ENCODE measurements around the gene TRMT2A. TPM values are rescaled to one million over a fixed set of nuclear protein-coding genes. Genes with fewer than 3 reads are reported as not detected.
A peak's percentile ranks its signal among the peaks of the same experiment; 100 is the strongest.

Gene TRMT2A
- polyA plus RNA-seq, 1 donor (not counting 4 experiments of a cell fraction or from before 2014, with no cell fraction given): 18.3 TPM

GRCh38 chr22:20105456-20106204, 11.4 kb downstream of the TRMT2A start:
- TF ChIP-seq, protein P1, sequence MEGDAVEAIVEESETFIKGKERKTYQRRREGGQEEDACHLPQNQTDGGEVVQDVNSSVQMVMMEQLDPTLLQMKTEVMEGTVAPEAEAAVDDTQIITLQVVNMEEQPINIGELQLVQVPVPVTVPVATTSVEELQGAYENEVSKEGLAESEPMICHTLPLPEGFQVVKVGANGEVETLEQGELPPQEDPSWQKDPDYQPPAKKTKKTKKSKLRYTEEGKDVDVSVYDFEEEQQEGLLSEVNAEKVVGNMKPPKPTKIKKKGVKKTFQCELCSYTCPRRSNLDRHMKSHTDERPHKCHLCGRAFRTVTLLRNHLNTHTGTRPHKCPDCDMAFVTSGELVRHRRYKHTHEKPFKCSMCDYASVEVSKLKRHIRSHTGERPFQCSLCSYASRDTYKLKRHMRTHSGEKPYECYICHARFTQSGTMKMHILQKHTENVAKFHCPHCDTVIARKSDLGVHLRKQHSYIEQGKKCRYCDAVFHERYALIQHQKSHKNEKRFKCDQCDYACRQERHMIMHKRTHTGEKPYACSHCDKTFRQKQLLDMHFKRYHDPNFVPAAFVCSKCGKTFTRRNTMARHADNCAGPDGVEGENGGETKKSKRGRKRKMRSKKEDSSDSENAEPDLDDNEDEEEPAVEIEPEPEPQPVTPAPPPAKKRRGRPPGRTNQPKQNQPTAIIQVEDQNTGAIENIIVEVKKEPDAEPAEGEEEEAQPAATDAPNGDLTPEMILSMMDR (optimal IDR thresholded peaks at IDR 0.05 in 1 of 3, IDR thresholded peaks at IDR 0.05 in 1 of 3, conservative IDR thresholded peaks at IDR 0.05 in 1 of 3; ENCODE audit: extremely low read depth in 1 of 3, insufficient read depth in 2 of 3, low read length in 3 of 3): no peak
- TF ChIP-seq EZH2 (IDR thresholded peaks at IDR 0.05; ENCODE audit: low read length): no peak
- H3K27me3 ChIP-seq (ENCODE audit: control insufficient read depth, extremely low read depth, insufficient read depth, low read length): no peaks in the 10 kb centered on the region
- H3K9ac ChIP-seq (ENCODE audit: control insufficient read depth, extremely low read depth, insufficient read depth, low read length): no peak overlapping the region
- H3K4me3 ChIP-seq (ENCODE audit: control insufficient read depth in 2 of 3, extremely low read depth in 1 of 3, insufficient read depth in 2 of 3, low read depth in 1 of 3, low read length in 3 of 3): no peak overlapping the region
- H3K9me3 ChIP-seq (ENCODE audit: control insufficient read depth, low read depth, low read length): no peaks in the 10 kb centered on the region
- H3K4me2 ChIP-seq (ENCODE audit: control insufficient read depth, extremely low read depth, insufficient read depth, low read depth, low read length): no peak overlapping the region
- H2AFZ ChIP-seq (ENCODE audit: control insufficient read depth, low read length): no peak overlapping the region
- dilution Hi-C loops (cut with MboI; ENCODE audit: extremely low pct_ligation_motif_present, low sequenced_read_pairs): no loop called here
- FAIRE-seq: no peak
- peaks cover 50 to 58% of the 10 kb centered on the region in 2 experiments for H3K36me3 ChIP-seq (ENCODE audit: control insufficient read depth in 2 of 2, extremely low read depth in 1 of 2, insufficient read depth in 2 of 2, low read length in 2 of 2)
- H3K9me1 ChIP-seq (ENCODE audit: control insufficient read depth, extremely low read depth, insufficient read depth, low read length): no peaks in the 10 kb centered on the region
- H3K4me1 ChIP-seq (ENCODE audit: control insufficient read depth, extremely low read depth, insufficient read depth, low read length): peaks cover 5% of the 10 kb centered on the region
- H4K20me1 ChIP-seq (ENCODE audit: control insufficient read depth, extremely low read depth, insufficient read depth, low read length): no peaks in the 10 kb centered on the region
- H3K79me2 ChIP-seq (ENCODE audit: control insufficient read depth, insufficient read depth, low read length): peaks cover 31% of the 10 kb centered on the region
- no peak for DNase-seq (ENCODE audit: low read depth, low spot score)
- no peak overlapping the region for H3K27ac ChIP-seq (ENCODE audit: control insufficient read depth, insufficient read depth, low read length)

DNA sequence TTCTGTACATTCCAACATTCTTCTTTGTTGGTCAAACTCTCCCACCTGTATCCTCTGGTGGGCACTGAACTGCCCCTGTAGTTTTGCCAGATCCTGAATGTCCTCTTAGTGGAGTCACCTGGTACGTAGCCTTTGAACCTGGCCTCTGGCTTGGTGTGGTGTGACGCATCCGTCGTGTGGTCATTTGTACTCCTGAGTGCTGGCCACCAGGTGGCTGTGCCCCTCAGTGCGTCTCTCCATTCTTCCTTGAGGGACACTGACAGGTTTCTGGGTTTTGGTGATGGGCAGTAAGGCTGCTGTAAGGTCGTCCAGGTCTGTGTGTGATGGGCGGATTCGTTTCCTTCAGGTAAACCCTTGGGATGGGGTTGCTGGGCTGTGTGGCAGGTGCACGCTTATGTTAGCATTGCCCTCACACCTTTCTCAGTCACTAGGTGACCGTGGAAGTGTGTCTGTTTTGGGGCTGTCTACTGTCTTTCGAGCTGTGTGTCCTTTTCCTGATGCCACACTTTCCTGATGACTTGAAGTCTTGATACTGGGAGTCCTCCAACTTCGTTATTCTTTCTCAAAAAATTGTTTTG, 14.7 kb downstream of the TRMT2A start:
- Histone ChIP-seq H2AFZ (ENCODE audit: control insufficient read depth, low read length) (no peak overlapping the region), H3K36me3 (ENCODE audit: control insufficient read depth in 2 of 2, extremely low read depth in 1 of 2, insufficient read depth in 2 of 2, low read length in 2 of 2) (peaks cover 39 to 53% of the 10 kb centered on the region in 2 experiments), H3K4me1 (ENCODE audit: control insufficient read depth, extremely low read depth, insufficient read depth, low read length) (peaks cover 10% of the 10 kb centered on the region), H3K9me1 (ENCODE audit: control insufficient read depth, extremely low read depth, insufficient read depth, low read length) (no peaks in the 10 kb centered on the region), H3K9ac (ENCODE audit: control insufficient read depth, extremely low read depth, insufficient read depth, low read length) (no peak overlapping the region), H3K27me3 (ENCODE audit: control insufficient read depth, extremely low read depth, insufficient read depth, low read length) (no peaks in the 10 kb centered on the region), H3K9me3 (ENCODE audit: control insufficient read depth, low read depth, low read length) (no peaks in the 10 kb centered on the region), H4K20me1 (ENCODE audit: control insufficient read depth, extremely low read depth, insufficient read depth, low read length) (no peaks in the 10 kb centered on the region), H3K4me3 (ENCODE audit: control insufficient read depth in 2 of 3, extremely low read depth in 1 of 3, insufficient read depth in 2 of 3, low read depth in 1 of 3, low read length in 3 of 3) (no peak overlapping the region), H3K79me2 (ENCODE audit: control insufficient read depth, insufficient read depth, low read length) (peaks cover 34% of the 10 kb centered on the region), H3K27ac (ENCODE audit: control insufficient read depth, insufficient read depth, low read length) (no peak overlapping the region), H3K4me2 (ENCODE audit: control insufficient read depth, extremely low read depth, insufficient read depth, low read depth, low read length) (no peak overlapping the region)
- FAIRE-seq (no peak), DNase-seq (ENCODE audit: low read depth, low spot score) (no peak)
- dilution Hi-C loops (cut with MboI; ENCODE audit: extremely low pct_ligation_motif_present, low sequenced_read_pairs): no loop called here
- no peak for TF ChIP-seq EZH2 (IDR thresholded peaks at IDR 0.05; ENCODE audit: low read length)
- TF ChIP-seq, protein P1 (optimal IDR thresholded peaks at IDR 0.05 in 1 of 3, IDR thresholded peaks at IDR 0.05 in 1 of 3, conservative IDR thresholded peaks at IDR 0.05 in 1 of 3; ENCODE audit: extremely low read depth in 1 of 3, insufficient read depth in 2 of 3, low read length in 3 of 3): peak in 1 of 3 experiments; percentile 10

Measured in keratinocyte (primary cell).